GM18909 (cell line): Measurements from ENCODE around the gene PPP2R5C.
"Not testable (repeated sequence)": the region's sequence is repeated elsewhere in the genome, so short reads cannot be mapped to it uniquely, and the experiment has no call there.

Source experiments
- ATAC-seq: cut with Tn5 transposase; IDR thresholded peaks from one replicate; pipeline ENCODE4 v1.9.1; 2021; ENCODE audit warnings: mild to moderate bottlenecking; ENCODE audit not compliant: unreplicated experiment, poor library complexity

Gene PPP2R5C

GRCh38 chr14:101761032-101761880 is at the start of gene PPP2R5C:
PPP2R5C (plus strand) TSS chr14:101761709; CDS start chr14:101761894, 185 bp downstream.
- peak; percentile 64 for ATAC-seq

GRCh38 chr14:101711857-101712233 is 49.7 kb upstream of the PPP2R5C start:
- not testable (repeated sequence) for ATAC-seq

- ATAC-seq: not testable (repeated sequence)
These were observed 49.2 kb upstream of the PPP2R5C start for GRCh38 chr14:101712341-101712740.

- ATAC-seq: not testable (repeated sequence)
These were observed 48.4 kb upstream of the PPP2R5C start for GRCh38 chr14:101713091-101713490.

GRCh38 chr14:101713621-101714349 is 47.7 kb upstream of the PPP2R5C start:
- ATAC-seq: no peak

GRCh38 chr14:101714394-101714793 is 47.1 kb upstream of the PPP2R5C start:
- no peak for ATAC-seq

GRCh38 chr14:101715210-101716076 is 46.1 kb upstream of the PPP2R5C start:
- no peak for ATAC-seq

- ATAC-seq: no peak
These were observed 45.2 kb upstream of the PPP2R5C start for GRCh38 chr14:101716077-101716950.

- ATAC-seq: no peak
These were observed 44.4 kb upstream of the PPP2R5C start for GRCh38 chr14:101716956-101717662.

- ATAC-seq: no peak
These were observed 43.6 kb upstream of the PPP2R5C start for GRCh38 chr14:101717663-101718490.

- ATAC-seq: no peak
These were observed 42.4 kb upstream of the PPP2R5C start for GRCh38 chr14:101719045-101719645.

- no peak for ATAC-seq
These were observed 41.8 kb upstream of the PPP2R5C start for GRCh38 chr14:101719708-101720107.

GRCh38 chr14:101721111-101721510 is 40.4 kb upstream of the PPP2R5C start:
- no peak for ATAC-seq

GRCh38 chr14:101721951-101722661 is 39.4 kb upstream of the PPP2R5C start:
- no peak for ATAC-seq

- ATAC-seq: no peak
These were observed 38.4 kb upstream of the PPP2R5C start for GRCh38 chr14:101723061-101723595.

GRCh38 chr14:101725652-101726051 is 35.9 kb upstream of the PPP2R5C start:
- not testable (repeated sequence) for ATAC-seq
